Neuron (in vitro differentiated cells): ENCODE results near the gene GAB1.

Experiments used
- H2AFZ ChIP-seq: one replicate; pipeline ENCODE4 v1.6.1; 2013; ENCODE audit warnings: low read depth, mild to moderate bottlenecking, inconsistent platforms, low read length, moderate library complexity
- H3K27me3 ChIP-seq: one replicate; pipeline ENCODE4 v1.6.1; 2013; ENCODE audit warnings: low read length; ENCODE audit not compliant: insufficient read depth
- H3K36me3 ChIP-seq: one replicate; pipeline ENCODE4 v1.6.1; 2013; ENCODE audit warnings: low read length; ENCODE audit not compliant: insufficient read depth
- H3K4me1 ChIP-seq: one replicate; pipeline ENCODE4 v1.6.1; 2013; ENCODE audit warnings: low read length; ENCODE audit not compliant: insufficient read depth
- H3K4me3 ChIP-seq: 2 replicates; pipeline ENCODE4 v1.5.1; 2013; ENCODE audit warnings: mild to moderate bottlenecking, low read length, moderate library complexity
- H3K9me3 ChIP-seq: one replicate; pipeline ENCODE4 v1.6.1; 2013; ENCODE audit warnings: low read length

GAB1 gene

DNA sequence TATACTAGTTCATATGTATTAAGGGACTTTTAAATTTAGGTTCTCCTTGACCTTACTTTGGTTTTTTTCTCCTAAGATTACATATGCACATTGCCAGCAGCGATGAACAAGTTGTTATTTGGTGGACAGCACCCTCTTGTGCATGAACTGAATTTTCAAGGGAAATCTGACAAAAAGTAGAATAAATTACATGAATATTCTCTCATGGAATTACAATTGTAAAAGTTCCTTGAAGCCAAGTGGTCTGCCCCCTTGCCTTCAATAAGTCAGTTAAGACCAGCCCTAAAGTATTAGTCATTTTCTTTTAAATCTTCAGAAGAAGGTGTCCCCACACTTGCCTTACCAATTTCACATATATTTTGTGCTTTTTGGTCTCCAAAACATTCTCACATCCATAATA, 146.2 kb downstream of the GAB1 start:
- Histone ChIP-seq H3K27me3 (no peaks in the 10 kb centered on the region), H3K4me3 (no peak overlapping the region), H2AFZ (no peak overlapping the region), H3K36me3 (no peaks in the 10 kb centered on the region), H3K4me1 (no peaks in the 10 kb centered on the region), H3K9me3 (no peaks in the 10 kb centered on the region)

DNA sequence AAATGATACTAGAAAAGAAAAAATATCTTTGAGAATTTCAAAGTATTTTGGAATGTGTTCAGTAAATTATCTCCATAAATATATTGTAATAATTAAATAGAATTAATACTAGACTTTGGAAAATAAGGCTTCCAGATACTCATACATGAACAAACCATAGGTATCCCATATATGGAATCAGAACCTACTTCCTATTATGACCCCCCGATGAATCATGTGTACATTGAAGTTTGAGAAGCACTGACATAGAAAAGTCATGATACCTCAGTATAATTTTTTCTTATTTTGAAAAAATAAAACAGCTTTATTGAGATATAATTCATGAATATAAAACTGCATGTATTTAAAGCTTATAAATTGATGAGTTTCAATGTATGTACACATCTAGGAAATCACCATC, 149.6 kb downstream of the GAB1 start:
- no peaks in the 10 kb centered on the region for H3K4me1 ChIP-seq
- no peak overlapping the region for H3K4me3 ChIP-seq
- H2AFZ ChIP-seq, result no peak overlapping the region
- H3K27me3 ChIP-seq, result no peaks in the 10 kb centered on the region
- no peaks in the 10 kb centered on the region for H3K9me3 ChIP-seq
- no peaks in the 10 kb centered on the region for H3K36me3 ChIP-seq

DNA sequence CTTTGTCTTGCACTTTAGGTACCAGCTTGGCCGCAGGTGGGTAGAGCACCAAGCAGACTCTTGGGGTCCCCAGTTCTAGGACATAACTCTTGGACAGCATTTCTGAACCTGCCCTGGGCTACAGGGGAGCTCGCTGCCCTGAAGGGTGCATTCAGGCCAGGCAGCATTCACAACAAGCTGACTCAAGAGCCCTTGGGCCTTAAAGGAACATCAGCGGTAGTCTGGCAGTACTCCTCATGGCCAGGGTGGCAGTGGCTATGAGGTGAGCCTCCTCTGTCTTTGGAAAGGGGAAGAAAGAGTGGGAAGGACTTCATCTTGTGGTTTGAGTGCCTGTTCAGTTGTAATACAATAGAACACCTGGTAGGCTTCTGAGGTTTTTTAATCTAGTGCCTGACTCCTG, 152.0 kb downstream of the GAB1 start:
- no peaks in the 10 kb centered on the region for H3K36me3 ChIP-seq
- no peaks in the 10 kb centered on the region for H3K9me3 ChIP-seq
- H3K27me3 ChIP-seq, result no peaks in the 10 kb centered on the region
- no peak overlapping the region for H2AFZ ChIP-seq
- no peaks in the 10 kb centered on the region for H3K4me1 ChIP-seq
- H3K4me3 ChIP-seq, result no peak overlapping the region

DNA sequence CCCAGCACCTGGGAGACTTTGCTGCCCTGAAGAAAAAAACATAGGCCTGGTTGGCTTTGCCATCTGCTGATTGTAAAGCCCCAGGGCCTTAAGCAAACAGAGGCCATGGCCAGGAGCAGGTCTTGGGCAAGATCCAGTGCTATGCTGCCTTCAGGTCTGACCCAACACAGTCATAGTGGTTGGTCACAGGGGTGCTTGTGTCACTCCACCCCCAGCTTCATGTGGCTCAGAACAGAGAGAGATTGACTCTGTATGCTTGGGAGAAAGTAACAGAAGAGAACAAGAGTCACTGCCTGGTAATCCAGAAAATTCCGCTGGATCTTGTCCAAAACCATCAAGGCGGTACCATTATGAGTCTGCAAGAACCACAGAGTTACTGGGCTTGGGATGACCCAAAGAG, 152.4 kb downstream of the GAB1 start:
- Histone ChIP-seq H3K9me3 (no peaks in the 10 kb centered on the region), H3K36me3 (no peaks in the 10 kb centered on the region), H3K4me3 (no peak overlapping the region), H2AFZ (no peak overlapping the region), H3K4me1 (no peaks in the 10 kb centered on the region), H3K27me3 (no peaks in the 10 kb centered on the region)

DNA sequence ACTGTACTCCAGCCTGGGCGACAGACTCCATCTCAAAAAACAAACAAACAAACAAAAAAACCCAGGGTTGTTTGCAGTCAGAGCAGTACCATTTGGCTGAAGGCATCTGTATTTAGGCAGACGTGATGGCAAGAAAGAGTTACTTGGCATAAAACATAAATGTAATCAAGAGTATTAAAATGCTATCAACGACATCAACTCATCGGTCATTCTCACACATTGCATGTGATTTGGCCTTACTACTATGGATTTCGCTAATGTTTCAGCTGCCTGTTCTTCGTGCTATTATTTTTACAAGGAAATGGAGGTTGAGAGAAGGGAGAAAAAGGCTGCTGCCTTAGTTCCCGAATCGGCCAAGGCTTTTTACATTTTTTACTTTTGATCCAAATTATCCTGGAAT, 161.3 kb downstream of the GAB1 start:
- Histone ChIP-seq H2AFZ (no peak overlapping the region), H3K27me3 (no peaks in the 10 kb centered on the region), H3K4me1 (no peaks in the 10 kb centered on the region), H3K4me3 (no peak overlapping the region), H3K36me3 (no peaks in the 10 kb centered on the region), H3K9me3 (no peaks in the 10 kb centered on the region)

DNA sequence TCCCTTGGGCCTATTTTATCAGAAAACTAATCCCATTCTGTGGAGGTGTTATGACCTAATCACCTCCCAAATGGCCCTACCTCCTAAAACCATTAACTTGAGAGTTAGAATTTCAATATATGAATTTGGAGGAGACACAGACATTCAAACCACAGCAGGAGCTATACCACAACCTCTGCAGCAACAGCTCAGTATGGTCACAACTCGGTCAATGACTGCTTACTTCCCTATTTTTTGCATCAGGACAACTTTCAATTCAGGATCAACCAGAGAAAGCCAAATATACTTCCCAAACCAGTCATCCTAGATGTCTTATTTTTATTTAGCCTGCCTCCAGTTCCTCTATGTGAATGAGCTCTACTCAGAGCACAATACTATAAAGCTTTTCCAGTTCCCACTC, 165.6 kb downstream of the GAB1 start:
- Histone ChIP-seq H3K9me3 (no peaks in the 10 kb centered on the region), H3K4me1 (no peaks in the 10 kb centered on the region), H3K36me3 (no peaks in the 10 kb centered on the region), H2AFZ (no peak overlapping the region), H3K4me3 (no peak overlapping the region), H3K27me3 (no peaks in the 10 kb centered on the region)

DNA sequence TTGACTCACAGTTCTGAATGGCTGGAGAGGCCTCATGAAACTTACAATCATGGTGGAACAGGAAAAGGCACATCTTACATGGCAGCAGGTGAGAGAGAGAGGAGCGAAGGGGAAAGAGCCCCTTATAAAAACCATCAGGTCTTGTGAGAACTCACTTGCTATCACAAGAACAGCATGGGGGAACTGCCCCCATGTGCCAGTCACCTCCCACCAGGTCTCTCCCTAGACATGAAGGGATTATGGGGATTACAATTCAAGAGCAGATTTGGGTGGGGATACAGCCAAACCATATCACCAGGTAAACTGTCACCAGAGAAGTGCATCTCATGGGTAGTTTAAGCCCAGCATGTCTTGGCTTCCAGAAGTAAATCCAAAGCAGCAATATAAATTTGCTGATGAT, 169.4 kb downstream of the GAB1 start:
- H3K36me3 ChIP-seq, result no peaks in the 10 kb centered on the region
- H3K4me3 ChIP-seq, result no peak overlapping the region
- no peaks in the 10 kb centered on the region for H3K4me1 ChIP-seq
- no peak overlapping the region for H2AFZ ChIP-seq
- no peaks in the 10 kb centered on the region for H3K27me3 ChIP-seq
- H3K9me3 ChIP-seq, result no peaks in the 10 kb centered on the region

DNA sequence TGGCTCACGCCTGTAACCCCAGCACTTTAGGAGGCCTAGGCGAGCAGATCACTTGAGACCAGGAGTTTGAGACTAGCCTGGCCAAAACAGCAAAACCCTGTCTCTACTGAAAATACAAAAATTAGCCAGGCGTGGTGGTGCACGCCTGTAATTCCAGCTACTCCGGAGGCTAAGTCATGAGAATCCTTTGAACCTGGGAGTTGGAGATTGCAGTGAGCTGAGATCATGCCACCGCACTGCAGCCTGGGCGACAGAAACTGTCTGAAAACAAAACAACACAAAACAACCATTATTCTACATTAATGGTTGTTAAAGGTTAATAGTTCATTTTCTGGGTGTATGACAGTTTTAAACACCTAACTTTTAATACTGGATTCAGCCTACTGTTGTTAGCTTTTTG, 175.2 kb downstream of the GAB1 start:
- no peak overlapping the region for H2AFZ ChIP-seq
- H3K4me1 ChIP-seq, result peaks cover 16% of the 10 kb centered on the region
- H3K27me3 ChIP-seq, result no peaks in the 10 kb centered on the region
- no peaks in the 10 kb centered on the region for H3K9me3 ChIP-seq
- peaks cover 7% of the 10 kb centered on the region for H3K36me3 ChIP-seq
- H3K4me3 ChIP-seq, result no peak overlapping the region

DNA sequence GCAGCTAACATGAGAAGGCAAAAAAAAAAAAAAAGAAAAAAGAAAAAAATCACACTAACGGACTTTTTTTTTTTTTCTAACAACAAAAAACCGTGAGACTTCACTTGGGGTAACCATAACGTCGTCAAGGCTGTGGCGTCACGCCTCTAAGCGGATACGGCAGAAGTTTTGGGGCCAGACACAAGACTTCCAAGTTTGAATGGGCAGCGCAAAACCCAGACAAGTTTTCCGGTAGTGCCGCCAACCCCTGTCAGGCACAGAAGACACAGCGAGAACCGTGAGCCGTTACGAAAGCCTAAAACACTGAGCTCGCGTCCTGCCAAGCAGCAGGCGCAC, 176.3 kb downstream of the GAB1 start:
- Histone ChIP-seq H3K9me3 (no peaks in the 10 kb centered on the region), H3K4me3 (peak overlapping the region; percentile 95), H2AFZ (peak overlapping the region; percentile 20), H3K36me3 (peaks cover 17% of the 10 kb centered on the region), H3K27me3 (no peaks in the 10 kb centered on the region), H3K4me1 (peaks cover 16% of the 10 kb centered on the region)

DNA sequence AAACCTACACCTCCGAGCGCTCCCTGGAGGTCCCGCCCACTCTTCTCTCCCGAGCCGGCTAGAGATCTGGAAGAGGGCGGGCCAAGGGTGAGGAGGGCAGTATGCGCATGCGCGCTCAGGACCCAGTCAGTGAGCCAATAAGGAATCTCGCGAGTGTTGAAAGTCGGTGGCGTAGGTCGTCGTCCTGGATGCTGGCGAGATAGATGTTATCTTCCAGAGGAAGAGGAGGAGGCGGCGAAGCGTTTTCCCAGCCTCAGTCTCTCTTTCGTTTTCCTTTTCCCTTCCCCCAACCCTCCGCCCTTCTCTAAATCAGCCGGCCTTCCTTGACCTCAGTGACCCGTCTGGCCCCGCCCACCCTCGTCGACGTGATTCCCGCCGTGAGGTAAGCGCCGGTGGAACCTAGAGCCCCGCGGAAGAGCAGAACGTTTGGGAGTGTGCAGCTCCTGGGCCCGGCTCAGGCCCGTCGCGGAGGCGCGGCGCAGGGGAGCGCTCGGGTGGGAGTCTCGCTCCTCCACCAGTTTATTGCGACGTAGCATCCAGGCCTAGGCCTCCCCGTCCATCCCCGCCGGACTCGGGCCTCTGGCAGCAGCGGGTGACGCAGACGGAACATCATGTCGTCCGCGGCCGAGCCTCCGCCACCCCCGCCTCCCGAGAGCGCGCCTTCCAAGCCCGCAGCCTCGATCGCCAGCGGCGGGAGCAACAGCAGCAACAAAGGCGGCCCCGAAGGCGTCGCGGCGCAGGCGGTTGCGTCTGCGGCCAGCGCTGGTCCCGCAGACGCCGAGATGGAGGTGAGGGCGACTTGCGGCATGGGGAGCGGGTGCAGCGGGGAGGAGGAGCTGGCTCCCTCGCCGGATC, 176.9 kb downstream of the GAB1 start, which contains the start of gene SMARCA5:
Gene SMARCA5 (plus strand): TSS at position 389 of the 855 bp plus-strand sequence. CDS start 223 bp downstream, at position 612.
- Histone ChIP-seq H2AFZ (peak within 1 kb of the TSS; percentile 28), H3K36me3 (peaks cover 23% of the 10 kb centered on the region), H3K9me3 (no peaks in the 10 kb centered on the region), H3K4me1 (peaks cover 16% of the 10 kb centered on the region), H3K4me3 (peak within 1 kb of the TSS; percentile 95), H3K27me3 (no peaks in the 10 kb centered on the region)

DNA sequence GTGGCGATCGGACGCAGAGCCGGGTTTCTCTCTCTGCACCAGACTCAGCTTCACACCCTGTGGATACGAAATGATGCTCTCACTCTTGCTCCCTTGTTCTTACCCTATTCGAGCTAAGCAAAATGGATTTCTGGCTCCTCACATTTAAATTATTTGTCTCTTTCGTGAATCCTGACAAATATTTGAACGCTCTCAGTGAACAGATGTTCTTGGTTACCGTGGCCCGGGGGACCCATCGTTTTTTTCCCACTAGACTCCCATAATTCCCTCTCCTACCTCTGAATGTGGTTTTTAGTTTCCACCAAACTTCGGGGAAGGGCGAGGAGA, 177.5 kb downstream of the GAB1 start:
- peaks cover 29% of the 10 kb centered on the region for H3K36me3 ChIP-seq
- H3K4me1 ChIP-seq, result peaks cover 16% of the 10 kb centered on the region
- H3K4me3 ChIP-seq, result peak overlapping the region; percentile 95
- peak overlapping the region; percentile 28 for H2AFZ ChIP-seq
- H3K9me3 ChIP-seq, result no peaks in the 10 kb centered on the region
- no peaks in the 10 kb centered on the region for H3K27me3 ChIP-seq

DNA sequence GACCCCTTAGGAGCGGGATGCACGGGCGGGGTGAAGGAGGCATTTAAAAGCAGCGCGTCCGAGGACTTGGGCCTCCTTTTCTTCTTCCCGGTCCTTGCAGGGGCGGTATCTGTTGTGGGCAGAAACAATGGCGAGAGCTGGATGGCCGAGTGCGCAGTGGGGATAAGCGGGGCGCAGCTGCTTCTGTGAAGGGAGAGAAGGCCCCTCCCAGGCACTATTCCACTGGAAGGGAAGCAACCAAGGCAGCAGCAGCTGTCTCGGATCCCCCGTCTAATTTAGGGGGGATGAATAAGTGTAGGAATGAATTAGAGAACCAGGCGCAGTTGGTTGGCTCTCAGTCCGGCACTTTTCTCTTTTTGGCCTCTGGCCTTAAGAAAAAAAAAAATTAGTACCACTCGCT, 177.8 kb downstream of the GAB1 start:
- Histone ChIP-seq H3K36me3 (peaks cover 32% of the 10 kb centered on the region), H3K4me3 (peak overlapping the region; percentile 95), H3K4me1 (peaks cover 16% of the 10 kb centered on the region), H3K9me3 (no peaks in the 10 kb centered on the region), H2AFZ (peak overlapping the region; percentile 28), H3K27me3 (no peaks in the 10 kb centered on the region)

DNA sequence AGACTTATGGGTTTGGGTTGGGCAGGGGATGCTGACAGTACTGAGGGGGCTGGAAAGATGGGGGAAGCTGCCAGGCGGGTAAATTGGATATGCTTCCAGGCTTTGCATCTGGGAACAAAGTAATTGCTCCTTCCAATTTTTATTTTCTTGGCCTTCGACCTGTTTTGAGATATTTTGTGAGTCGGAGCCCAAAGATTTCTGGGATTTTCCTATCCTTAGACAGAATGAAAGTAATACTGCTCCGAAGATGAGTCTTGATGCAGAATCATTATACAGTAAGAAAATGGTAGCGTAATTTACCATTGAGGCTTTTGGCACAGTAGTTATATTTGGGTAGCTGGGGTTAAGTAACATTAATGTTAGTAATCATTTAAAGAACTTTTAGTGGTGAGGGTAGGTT, 178.2 kb downstream of the GAB1 start:
- Histone ChIP-seq H3K27me3 (no peaks in the 10 kb centered on the region), H3K4me1 (peaks cover 16% of the 10 kb centered on the region), H3K36me3 (peaks cover 36% of the 10 kb centered on the region), H3K9me3 (no peaks in the 10 kb centered on the region), H2AFZ (no peak overlapping the region), H3K4me3 (peak overlapping the region; percentile 95)

DNA sequence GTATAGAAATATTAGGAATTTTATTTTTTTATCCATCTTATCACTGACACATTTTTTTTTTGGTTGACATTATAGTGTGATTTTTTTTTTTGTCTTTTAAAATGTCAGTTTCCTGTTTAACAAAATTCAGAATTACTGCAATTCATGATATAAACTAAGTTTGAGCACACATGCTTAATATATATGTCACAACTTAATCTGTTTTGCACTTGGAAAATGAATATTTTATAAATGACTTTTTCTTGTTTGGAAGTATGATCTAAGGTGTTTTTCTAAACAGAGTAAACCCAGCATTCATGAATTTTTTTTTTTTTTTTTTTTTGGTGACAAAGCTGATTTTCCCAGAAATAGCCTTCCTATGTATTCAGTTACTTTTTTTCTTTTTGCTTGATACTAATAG, 179.2 kb downstream of the GAB1 start:
- no peaks in the 10 kb centered on the region for H3K27me3 ChIP-seq
- H3K4me3 ChIP-seq, result peak overlapping the region; percentile 95
- H2AFZ ChIP-seq, result no peak overlapping the region
- H3K36me3 ChIP-seq, result peaks cover 45% of the 10 kb centered on the region
- H3K4me1 ChIP-seq, result peaks cover 16% of the 10 kb centered on the region
- no peaks in the 10 kb centered on the region for H3K9me3 ChIP-seq
